K562 (cell line): Measurements from ENCODE around the gene USP12. TPM values are rescaled to one million over a fixed set of nuclear protein-coding genes. Genes with fewer than 3 reads are reported as not detected.

ENCODE experiments used
- BHLHE40 ChIP-seq: IDR thresholded peaks from 2 replicates; pipeline ENCODE4 v1.6.1; 2011; ENCODE audit warnings: low read length, improper control_type of control experiment
- DMBX1 ChIP-seq: fragments of 250-450 bp; sonication (Bioruptor Pico); IDR thresholded peaks from 2 replicates; pipeline ENCODE4 v1.8.0; 2022; ENCODE audit warnings: inconsistent platforms, mild to moderate bottlenecking, moderate library complexity, borderline replicate concordance
- POLR3A ChIP-seq: IDR thresholded peaks from 2 replicates; pipeline ENCODE4 v1.6.1; 2011; ENCODE audit warnings: borderline replicate concordance, mild to moderate bottlenecking, moderate library complexity; ENCODE audit not compliant: insufficient read length, insufficient read depth; ENCODE audit errors: extremely low read depth
- ZEB2 ChIP-seq: fragments of 450-650 bp; IDR thresholded peaks from 2 replicates; pipeline ENCODE4 v1.6.1; 2016
- polyA plus RNA-seq, 8 experiments: library from polyadenylated mRNA; depleted of rRNA in 4 of 8; stranded (reverse) in 5 of 8; unstranded in 3 of 8; fragments of >200 nt; fragmentation: Nextera tagmentation in 2 of 8; fragmentation: Illumina TruSeq in 1 of 8; extraction: Ambion mirVana in 2 of 8; extraction: Trizol in 1 of 8; gene quantifications; 2 replicates each; pipeline versions ENCODE4 v1.2.1 to v1.2.3, GENCODE V29; 2011 to 2014; ENCODE audit warnings: inconsistent platforms in 1 of 8, missing spikeins in 1 of 8
- total RNA-seq, 7 experiments: library from RNA; depleted of rRNA in 6 of 7; stranded (reverse); fragments of >200 nt in 6 of 7; fragmentation: Illumina TruSeq in 2 of 7; extraction: Trizol in 2 of 7; gene quantifications; 2 replicates each; pipeline versions ENCODE4 v1.2.1 to v1.2.3, GENCODE V29; 2011 to 2021; ENCODE audit warnings: low replicate concordance in 1 of 7
- TF ChIP-seq, protein P1 (sequence below): fragments of 450-650 bp; formaldehyde crosslinking; IDR thresholded peaks from 2 replicates; pipeline ENCODE4 v1.4.0; 2020; ENCODE audit warnings: mild to moderate bottlenecking, mixed read lengths
- TF ChIP-seq, protein P2 (sequence below), 2 experiments: fragments of 450-650 bp; conservative IDR thresholded peaks; 2 replicates each; pipeline ENCODE4 v1.6.1; 2017; ENCODE audit warnings: mild to moderate bottlenecking in 2 of 2, moderate library complexity in 2 of 2
- TF ChIP-seq, protein P3 (sequence below), 2 experiments: fragments of 150-350 bp in 1 of 2; IDR thresholded peaks; 2 replicates each; pipeline ENCODE4 v1.6.1; 2012 to 2016; ENCODE audit warnings: low read depth in 2 of 2, low read length in 2 of 2, mild to moderate bottlenecking in 1 of 2, moderate library complexity in 1 of 2
- TF ChIP-seq, protein P4 (sequence below): sonication (generic); formaldehyde crosslinking; IDR thresholded peaks from 2 replicates; pipeline ENCODE4 v1.9.0; 2022; ENCODE audit warnings: mild to moderate bottlenecking, missing genetic modification reagents

Gene USP12
- total and polyA plus RNA-seq, 9 of the 15 experiments (the other 6 are each of a cell fraction or from before 2014, with no cell fraction given), result 1.8 to 20.5 (median 13.3) TPM

DNA sequence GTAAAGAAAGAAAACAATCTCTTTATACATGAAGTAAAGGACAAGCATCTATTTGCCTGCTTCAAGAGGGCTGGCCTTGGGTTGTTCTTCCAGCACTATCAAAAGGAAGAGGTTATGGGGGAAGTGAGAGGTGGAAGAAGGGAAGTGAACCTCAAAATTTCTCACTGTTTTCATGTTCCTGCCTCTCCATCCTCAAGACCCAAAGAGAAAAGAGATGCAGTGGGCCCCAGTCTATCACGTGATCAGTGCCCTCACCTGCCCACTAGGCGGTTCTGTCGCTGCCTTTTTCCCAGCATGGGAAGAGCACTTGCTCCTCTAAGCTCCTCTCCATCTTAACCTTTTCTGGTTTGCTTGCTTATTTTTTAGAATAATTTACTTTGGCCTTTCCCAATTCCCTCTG lies 6.2 kb upstream of the USP12 start (continued):
- TF ChIP-seq, protein P1, sequence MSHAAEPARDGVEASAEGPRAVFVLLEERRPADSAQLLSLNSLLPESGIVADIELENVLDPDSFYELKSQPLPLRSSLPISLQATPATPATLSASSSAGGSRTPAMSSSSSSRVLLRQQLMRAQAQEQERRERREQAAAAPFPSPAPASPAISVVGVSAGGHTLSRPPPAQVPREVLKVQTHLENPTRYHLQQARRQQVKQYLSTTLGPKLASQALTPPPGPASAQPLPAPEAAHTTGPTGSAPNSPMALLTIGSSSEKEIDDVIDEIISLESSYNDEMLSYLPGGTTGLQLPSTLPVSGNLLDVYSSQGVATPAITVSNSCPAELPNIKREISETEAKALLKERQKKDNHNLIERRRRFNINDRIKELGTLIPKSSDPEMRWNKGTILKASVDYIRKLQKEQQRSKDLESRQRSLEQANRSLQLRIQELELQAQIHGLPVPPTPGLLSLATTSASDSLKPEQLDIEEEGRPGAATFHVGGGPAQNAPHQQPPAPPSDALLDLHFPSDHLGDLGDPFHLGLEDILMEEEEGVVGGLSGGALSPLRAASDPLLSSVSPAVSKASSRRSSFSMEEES (CRISPR knock-in tag), result peak; percentile 56
- TF ChIP-seq DMBX1 (CRISPR knock-in tag) (no peak), POLR3A (no peak), ZEB2 (peak; percentile 76), BHLHE40 (peak; percentile 48; the same call in 1 of the 2 replicates)
- TF ChIP-seq, protein P2, sequence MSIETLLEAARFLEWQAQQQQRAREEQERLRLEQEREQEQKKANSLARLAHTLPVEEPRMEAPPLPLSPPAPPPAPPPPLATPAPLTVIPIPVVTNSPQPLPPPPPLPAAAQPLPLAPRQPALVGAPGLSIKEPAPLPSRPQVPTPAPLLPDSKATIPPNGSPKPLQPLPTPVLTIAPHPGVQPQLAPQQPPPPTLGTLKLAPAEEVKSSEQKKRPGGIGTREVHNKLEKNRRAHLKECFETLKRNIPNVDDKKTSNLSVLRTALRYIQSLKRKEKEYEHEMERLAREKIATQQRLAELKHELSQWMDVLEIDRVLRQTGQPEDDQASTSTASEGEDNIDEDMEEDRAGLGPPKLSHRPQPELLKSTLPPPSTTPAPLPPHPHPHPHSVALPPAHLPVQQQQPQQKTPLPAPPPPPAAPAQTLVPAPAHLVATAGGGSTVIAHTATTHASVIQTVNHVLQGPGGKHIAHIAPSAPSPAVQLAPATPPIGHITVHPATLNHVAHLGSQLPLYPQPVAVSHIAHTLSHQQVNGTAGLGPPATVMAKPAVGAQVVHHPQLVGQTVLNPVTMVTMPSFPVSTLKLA (conservative IDR thresholded peaks at IDR 0.05), result no peak
- TF ChIP-seq, protein P3, sequence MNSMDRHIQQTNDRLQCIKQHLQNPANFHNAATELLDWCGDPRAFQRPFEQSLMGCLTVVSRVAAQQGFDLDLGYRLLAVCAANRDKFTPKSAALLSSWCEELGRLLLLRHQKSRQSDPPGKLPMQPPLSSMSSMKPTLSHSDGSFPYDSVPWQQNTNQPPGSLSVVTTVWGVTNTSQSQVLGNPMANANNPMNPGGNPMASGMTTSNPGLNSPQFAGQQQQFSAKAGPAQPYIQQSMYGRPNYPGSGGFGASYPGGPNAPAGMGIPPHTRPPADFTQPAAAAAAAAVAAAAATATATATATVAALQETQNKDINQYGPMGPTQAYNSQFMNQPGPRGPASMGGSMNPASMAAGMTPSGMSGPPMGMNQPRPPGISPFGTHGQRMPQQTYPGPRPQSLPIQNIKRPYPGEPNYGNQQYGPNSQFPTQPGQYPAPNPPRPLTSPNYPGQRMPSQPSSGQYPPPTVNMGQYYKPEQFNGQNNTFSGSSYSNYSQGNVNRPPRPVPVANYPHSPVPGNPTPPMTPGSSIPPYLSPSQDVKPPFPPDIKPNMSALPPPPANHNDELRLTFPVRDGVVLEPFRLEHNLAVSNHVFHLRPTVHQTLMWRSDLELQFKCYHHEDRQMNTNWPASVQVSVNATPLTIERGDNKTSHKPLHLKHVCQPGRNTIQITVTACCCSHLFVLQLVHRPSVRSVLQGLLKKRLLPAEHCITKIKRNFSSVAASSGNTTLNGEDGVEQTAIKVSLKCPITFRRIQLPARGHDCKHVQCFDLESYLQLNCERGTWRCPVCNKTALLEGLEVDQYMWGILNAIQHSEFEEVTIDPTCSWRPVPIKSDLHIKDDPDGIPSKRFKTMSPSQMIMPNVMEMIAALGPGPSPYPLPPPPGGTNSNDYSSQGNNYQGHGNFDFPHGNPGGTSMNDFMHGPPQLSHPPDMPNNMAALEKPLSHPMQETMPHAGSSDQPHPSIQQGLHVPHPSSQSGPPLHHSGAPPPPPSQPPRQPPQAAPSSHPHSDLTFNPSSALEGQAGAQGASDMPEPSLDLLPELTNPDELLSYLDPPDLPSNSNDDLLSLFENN (IDR thresholded peaks at IDR 0.05; ENCODE audit: low read depth in 2 of 2, low read length in 2 of 2), result no peak
- TF ChIP-seq, protein P4, sequence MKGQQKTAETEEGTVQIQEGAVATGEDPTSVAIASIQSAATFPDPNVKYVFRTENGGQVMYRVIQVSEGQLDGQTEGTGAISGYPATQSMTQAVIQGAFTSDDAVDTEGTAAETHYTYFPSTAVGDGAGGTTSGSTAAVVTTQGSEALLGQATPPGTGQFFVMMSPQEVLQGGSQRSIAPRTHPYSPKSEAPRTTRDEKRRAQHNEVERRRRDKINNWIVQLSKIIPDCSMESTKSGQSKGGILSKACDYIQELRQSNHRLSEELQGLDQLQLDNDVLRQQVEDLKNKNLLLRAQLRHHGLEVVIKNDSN (CRISPR knock-in tag), result peak; percentile 56; the same call in 1 of the 2 replicates
- TF ChIP-seq, all 486 proteins: peak for 8
